HG03342 (cell line): Measurements from ENCODE around the gene GNAQ.
A peak's percentile ranks its signal among the peaks of the same experiment; 100 is the strongest.

Source experiments
- ATAC-seq: cut with Tn5 transposase; IDR thresholded peaks from one replicate; pipeline ENCODE4 v1.9.1; 2021; ENCODE audit warnings: mild to moderate bottlenecking, moderate library complexity; ENCODE audit not compliant: unreplicated experiment

Gene GNAQ

DNA sequence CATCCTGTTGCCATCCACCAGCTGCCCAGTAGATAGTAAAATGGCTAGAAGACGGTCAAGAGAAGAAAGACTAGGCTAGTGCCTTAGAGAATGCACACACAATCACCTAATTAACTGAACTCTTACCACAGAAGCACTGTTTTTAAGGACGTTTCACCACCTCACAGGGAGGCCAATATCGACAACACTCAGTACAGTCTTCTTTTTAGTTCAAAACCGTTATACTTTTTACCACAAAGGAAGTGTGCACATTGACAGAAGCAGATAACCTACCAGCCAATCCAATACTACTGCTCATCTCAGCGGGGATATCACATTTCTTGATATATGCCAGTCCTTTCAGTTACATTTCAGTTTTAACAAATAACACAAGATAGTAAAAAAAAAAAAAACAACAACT is 122.3 kb downstream of the GNAQ start:
- ATAC-seq: no peak

DNA sequence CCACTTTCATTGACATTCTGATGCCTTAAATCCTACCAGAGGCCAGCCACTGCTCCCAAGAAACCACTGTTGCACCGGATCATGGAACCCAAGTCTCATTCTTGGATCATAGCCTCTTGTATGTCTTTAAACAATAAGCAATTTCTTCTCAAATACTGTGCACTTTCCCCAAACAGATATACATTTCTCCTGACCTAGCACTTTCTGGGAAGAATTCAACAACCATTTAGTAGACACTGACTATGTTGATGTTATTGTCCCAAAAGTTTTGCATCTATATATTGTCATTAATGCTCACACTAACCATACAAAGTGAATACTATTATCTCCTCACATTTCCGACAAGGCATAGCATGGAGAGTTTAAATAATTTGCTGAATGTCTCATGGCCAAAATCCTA is 123.3 kb downstream of the GNAQ start:
- no peak for ATAC-seq

GRCh38 chr9:77907585-77907984 is 124.0 kb downstream of the GNAQ start:
- ATAC-seq: no peak

GRCh38 chr9:77906991-77907390 is 124.6 kb downstream of the GNAQ start:
- no peak for ATAC-seq

GRCh38 chr9:77903666-77904285 is 127.8 kb downstream of the GNAQ start:
- no peak for ATAC-seq

DNA sequence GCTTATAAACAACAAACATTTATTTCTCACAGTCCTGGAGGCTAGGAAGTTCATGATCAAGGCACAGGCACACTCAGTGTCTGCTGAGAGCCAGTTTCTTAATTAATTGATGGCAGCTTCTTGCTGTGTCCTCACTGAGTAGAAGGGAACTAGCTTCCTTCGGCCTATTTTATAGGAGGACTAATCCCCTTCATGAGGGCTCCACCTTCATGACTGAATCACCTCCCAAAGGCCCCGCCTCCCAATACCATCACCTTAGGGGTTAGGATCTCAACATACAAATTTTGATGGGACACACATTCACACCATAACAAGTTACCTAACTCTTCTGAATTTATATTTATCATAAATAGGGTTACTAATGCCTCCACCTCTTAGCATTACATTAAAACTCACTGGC is 129.8 kb downstream of the GNAQ start:
- ATAC-seq: no peak

GRCh38 chr9:77901018-77901417 is 130.6 kb downstream of the GNAQ start:
- no peak for ATAC-seq

- ATAC-seq: no peak
Observed at GRCh38 chr9:77899679-77900354, 131.8 kb downstream of the GNAQ start.

DNA sequence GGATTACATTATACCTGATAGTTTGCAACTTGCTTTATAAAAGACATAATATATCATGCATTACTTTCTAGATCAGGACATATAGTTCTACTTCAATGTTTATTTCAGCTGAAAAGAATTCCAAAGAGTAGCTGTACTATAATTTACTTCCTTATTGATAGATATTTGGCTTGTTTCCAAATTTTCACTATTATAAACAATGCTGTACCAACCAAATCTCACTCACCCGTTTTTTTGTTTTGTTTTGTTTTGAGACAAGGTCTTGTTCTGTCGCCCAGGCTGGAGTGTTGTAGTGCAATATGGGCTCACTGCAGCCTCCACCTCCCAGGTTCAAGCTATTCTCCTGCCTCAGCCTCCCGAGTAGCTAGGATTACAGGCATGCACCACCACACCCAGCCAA is 132.7 kb downstream of the GNAQ start:
- ATAC-seq: no peak

DNA sequence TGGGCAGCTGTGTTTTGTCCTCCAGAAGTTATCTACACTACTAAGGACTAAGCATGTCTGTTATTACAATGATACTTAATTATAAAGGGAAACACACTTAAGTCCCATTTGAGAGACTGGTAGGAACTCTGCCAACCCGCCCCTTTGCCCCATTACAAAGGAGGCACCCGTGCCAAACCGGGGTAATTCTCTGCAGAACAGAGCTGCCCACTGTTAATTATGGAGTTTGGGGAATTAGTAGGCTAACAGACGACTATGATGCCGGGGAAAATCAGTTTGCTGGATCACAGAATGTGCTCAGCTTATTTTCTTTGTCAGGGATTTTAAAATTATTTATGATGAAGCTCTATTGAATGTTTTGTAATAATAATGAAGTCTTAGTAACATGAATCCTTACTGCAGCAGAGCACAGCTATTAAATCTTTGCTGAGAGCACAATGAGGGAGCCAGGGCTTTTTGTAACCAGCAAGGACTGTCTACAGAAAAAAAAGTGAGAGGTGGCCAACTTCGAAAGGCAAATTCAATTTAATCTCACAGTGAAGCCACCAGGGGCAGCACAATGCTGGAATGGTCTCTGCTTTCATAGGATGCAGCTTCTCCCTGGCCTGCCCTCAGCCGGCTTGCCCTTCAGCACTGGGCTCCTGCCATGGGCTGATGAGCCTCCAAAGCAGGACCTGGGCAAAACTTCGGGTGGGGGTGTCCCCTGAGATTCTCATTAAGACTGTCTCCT is 134.5 kb downstream of the GNAQ start:
- ATAC-seq: no peak

- no peak for ATAC-seq
Observed at GRCh38 chr9:77896269-77896937, 135.2 kb downstream of the GNAQ start.

- no peak for ATAC-seq
Observed at GRCh38 chr9:77893706-77894105, 137.9 kb downstream of the GNAQ start.

GRCh38 chr9:77892955-77893514 is 138.6 kb downstream of the GNAQ start:
- no peak for ATAC-seq

DNA sequence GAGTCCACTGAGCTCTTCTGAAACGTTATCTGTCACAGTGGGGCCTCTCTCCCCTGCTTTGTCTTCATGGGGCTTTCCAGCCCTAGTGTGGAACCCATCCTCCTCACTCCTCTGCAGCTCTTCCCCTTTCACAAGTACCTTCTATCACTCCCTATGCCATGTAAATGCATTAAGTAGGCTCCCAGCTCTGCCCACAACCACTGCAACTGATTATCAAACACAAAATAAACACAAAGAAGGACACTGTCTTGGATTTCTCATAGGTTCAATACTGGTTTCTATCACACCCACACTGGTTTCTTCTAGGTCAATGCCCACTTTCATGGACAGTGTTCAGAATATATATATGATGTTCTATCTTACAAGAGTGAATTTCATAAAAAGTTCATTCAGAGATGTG is 139.4 kb downstream of the GNAQ start:
- ATAC-seq: peak; percentile 77

DNA sequence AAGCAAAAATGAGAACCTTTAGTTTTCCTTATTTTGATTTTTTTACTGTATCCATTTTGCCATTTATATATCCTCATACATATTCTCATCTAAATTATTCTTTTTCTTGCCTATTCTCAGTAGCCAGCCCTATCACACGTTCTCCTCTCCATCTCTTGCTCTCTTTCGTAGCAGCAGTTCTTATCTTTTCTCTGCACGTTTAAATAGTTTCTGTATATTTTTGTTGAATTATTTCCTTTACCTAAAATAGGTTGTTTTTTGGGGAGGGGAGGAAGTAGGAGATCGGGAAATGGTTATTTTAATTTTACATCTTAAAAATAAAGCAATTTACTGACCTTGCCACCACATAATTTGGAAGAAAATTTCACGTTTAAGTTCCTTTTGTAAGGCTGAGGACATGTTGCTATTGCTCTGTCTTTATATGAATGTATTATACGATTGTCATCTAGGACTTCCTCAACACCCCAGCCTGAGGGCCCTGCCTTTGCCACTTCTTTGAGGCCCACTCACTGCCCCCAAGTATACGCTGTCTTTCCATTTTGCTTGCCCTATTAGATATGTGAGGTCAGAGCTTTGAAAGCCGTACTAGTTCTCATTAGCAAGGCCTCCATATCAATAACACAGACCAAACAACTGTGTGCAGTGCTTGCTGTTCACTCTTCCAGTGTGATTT is 140.3 kb downstream of the GNAQ start:
- ATAC-seq: no peak

DNA sequence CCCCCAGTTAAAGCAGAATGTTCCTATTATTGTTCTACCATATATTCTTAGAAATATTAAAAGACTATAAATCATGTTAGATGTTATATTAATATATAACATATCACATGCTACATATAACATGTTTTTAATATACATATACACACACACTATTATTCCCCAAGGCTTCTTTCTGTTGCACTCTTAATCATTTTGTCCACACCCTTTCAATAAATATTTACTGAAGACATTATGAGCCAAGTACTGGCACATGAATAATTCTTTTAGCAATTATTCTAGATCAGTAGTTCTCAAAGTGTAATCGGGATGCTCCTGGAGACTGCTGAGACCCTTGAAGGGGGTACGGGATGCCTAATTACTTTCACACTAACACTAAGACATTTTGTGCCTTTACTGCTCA is 143.9 kb downstream of the GNAQ start:
- no peak for ATAC-seq

- ATAC-seq: no peak
Observed at GRCh38 chr9:77885104-77885672, 146.4 kb downstream of the GNAQ start.

DNA sequence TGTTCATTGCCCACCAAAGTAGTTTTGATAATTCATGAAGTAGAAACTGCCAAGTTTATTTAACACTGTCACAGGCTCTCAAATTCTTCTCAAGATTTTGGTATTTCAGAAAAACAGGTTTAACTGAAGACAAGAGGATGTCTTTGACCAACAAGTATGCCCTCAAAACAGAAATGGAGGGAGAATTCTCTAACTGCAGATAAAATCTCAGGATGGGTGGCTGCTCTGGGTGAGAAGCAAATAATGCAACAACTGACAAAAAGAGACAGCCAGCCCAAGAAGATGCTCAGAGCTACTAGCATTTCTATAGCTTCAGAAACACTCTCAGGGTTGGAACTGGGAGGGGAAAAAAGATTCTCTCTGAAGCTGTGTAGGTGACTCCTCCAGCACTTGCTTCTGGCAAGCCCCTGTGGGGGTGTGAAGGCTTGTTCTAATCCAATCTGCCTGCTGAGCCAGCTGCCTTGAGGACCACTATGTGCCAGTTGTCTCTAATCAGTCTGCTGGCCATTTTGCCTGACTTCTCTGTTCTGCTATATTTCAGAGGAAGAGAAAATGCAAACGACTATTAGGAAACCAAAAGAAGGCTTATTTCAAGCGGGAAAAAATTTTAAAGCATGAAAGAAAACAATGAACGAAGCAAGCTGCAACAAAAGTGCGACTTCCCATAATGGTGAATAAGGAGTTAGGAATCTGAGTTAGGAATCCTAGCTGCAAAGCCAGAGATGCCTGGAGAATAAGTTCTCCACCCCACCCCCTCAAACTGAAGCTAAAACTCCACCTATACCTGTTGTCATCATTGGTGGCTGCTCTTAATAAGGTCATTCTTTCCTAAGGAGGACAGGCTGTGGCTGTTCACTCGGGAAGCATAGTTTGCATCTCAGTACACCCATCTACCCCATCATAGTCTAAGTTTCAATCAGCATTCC is 147.5 kb downstream of the GNAQ start:
- ATAC-seq: no peak

GRCh38 chr9:77883133-77883532 is 148.5 kb downstream of the GNAQ start:
- ATAC-seq: no peak
